HUES64 (cell line): ENCODE results near the gene FLNA.
"Not testable (repeated sequence)": the region's sequence is repeated elsewhere in the genome, so short reads cannot be mapped to it uniquely, and the experiment has no call there.

Source experiments
- H3K27ac ChIP-seq: 2 replicates; pipeline ENCODE4 v1.7.0; 2013; ENCODE audit warnings: low read depth, low read length, inconsistent platforms
- H3K27me3 ChIP-seq: 2 replicates; pipeline ENCODE4 v1.6.1; 2013; ENCODE audit warnings: mild to moderate bottlenecking, low read length; ENCODE audit not compliant: insufficient read depth
- H3K36me3 ChIP-seq: 2 replicates; pipeline ENCODE4 v1.6.1; 2013; ENCODE audit warnings: mild to moderate bottlenecking, low read length; ENCODE audit not compliant: insufficient read depth
- H3K4me1 ChIP-seq: 2 replicates; pipeline ENCODE4 v1.6.1; 2013; ENCODE audit warnings: mild to moderate bottlenecking, low read length, moderate library complexity; ENCODE audit not compliant: insufficient read depth
- H3K4me3 ChIP-seq: 2 replicates; pipeline ENCODE4 v1.5.1; 2013; ENCODE audit warnings: mild to moderate bottlenecking, low read length, moderate library complexity
- H3K9ac ChIP-seq: 2 replicates; pipeline ENCODE4 v1.6.1; 2013; ENCODE audit warnings: mild to moderate bottlenecking, low read depth, low read length
- H3K9me3 ChIP-seq: 2 replicates; pipeline ENCODE4 v1.6.1; 2013; ENCODE audit warnings: low read depth, low read length; ENCODE audit not compliant: insufficient read depth
- whole genome bisulfite sequencing: fragments of 150-250, 120-280 bp; methylation state at CpG from one replicate; pipeline ENCODE4 v1.1.7; 2013; ENCODE audit warnings: missing lambda C conversion rate; 5-methylcytosine and 5-hydroxymethylcytosine counted together

Gene FLNA

GRCh38 chrX:154398668-154399526 lies 24.5 kb upstream of the FLNA start:
- H3K36me3 ChIP-seq, result peaks cover 24% of the 10 kb centered on the region
- peak overlapping the region; percentile 94 for H3K27ac ChIP-seq
- WGBS, result 2% methylated on average over 48 of the region's 49 CpGs

DNA sequence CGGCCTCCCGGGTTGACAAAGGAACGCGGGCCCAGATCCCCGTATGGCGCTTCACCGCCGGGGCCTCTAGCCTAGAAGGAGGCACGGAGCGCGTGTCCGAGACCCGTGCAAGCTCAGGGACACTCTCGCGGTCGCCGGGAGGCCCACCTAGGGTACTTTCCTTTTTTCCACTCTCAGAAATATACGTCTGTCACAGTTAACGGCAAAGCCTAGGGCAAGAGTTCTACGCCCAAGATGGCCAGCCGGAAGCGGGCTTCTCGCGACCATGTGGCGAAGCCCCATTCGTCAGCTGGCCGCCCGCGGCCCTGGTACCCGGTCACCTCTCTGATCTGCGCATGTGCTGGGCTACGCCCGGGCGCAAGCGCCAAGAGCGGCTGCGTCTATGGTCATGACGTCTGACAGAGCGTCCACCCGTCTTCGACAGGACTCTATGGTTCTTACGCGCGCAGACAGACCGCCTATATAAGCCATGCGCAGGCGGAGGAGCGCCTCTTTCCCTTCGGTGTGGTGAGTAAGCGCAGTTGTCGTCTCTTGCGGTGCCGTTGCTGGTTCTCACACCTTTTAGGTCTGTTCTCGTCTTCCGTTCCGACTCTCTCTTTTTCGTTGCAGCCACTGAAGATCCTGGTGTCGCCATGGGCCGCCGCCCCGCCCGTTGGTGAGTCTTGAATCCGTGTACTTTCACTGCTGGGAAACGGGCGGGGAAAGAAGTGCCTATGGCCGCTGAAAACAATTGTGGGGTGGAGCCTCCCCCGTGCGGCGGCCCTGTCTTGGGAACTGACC lies 23.6 kb upstream of the FLNA start, which contains the start of gene RPL10:
RPL10 (plus strand) TSS at position 490 of the 780 bp plus-strand sequence; CDS start at position 633, 143 bp downstream.
- Histone ChIP-seq H3K27ac (peak within 1 kb of the TSS; percentile 97), H3K36me3 (peaks cover 24% of the 10 kb centered on the region), H3K9me3 (no peaks in the 10 kb centered on the region), H3K9ac (peak within 1 kb of the TSS; percentile 100), H3K4me3 (peak within 1 kb of the TSS; percentile 92), H3K27me3 (no peaks in the 10 kb centered on the region), H3K4me1 (0 out of 2 replicates have a peak, but pooled peaks cover 4% of the 10 kb centered on the region)
- under 1% methylated on average over 69 of the region's 69 CpGs for WGBS

More at GRCh38 chrX:154398668-154399526, 24.5 kb upstream of the FLNA start:
- 0 out of 2 replicates have a peak, but pooled peaks cover 4% of the 10 kb centered on the region for H3K4me1 ChIP-seq
- no peaks in the 10 kb centered on the region for H3K9me3 ChIP-seq
- H3K4me3 ChIP-seq, result peak overlapping the region; percentile 92
- H3K9ac ChIP-seq, result peak overlapping the region; percentile 100
- no peaks in the 10 kb centered on the region for H3K27me3 ChIP-seq

DNA sequence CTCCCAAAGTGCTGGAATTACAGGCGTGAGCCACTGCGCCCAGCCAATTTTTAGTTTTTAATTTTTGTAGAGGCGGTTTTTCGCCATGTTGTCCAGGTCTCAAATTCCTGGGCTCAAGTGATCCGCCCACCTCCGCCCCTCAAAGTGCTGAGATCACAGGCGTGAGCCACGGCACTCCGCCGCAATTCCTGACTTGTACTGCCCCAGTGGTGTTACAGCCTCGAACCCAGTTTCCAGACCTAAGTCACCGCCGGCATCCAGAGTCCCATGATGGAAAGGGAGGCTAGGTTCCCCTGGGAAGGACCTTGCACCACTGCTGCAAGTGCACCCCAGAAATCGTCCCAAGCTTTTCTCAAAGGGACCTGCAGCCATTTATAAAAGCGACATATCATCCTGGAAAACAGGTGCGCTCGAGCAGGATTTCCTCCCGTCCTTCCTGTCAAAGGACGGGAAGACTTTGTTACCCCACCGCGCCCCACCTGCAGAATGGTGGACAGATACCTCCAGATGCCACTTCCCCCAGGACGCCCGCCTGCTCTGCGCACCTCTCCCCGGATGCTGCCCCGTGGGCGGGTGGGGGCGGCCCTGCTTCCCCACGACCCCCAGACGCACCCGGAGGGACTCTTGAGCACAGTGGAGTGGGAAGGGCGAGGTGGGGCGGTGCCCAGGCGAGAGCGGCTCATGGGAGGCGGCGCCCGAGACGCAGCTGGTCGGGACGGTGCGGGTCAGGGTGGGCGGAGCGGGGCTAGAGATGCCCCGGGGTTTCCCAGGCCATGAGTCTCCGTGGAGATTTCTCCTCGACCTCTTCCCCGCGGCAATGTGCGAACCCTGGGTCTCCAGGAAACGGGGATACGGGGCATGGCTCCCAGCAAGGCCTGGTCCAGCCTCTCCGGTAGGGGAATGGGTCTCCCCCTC lies 22.8 kb upstream of the FLNA start:
- Histone ChIP-seq H3K9me3 (no peaks in the 10 kb centered on the region), H3K36me3 (peaks cover 24% of the 10 kb centered on the region), H3K4me3 (peak overlapping the region; percentile 92), H3K9ac (peak overlapping the region; percentile 100), H3K4me1 (0 out of 2 replicates have a peak, but pooled peaks cover 4% of the 10 kb centered on the region), H3K27ac (peak overlapping the region; percentile 97), H3K27me3 (no peaks in the 10 kb centered on the region)
- WGBS, result 3% methylated on average over 53 of the region's 53 CpGs

DNA sequence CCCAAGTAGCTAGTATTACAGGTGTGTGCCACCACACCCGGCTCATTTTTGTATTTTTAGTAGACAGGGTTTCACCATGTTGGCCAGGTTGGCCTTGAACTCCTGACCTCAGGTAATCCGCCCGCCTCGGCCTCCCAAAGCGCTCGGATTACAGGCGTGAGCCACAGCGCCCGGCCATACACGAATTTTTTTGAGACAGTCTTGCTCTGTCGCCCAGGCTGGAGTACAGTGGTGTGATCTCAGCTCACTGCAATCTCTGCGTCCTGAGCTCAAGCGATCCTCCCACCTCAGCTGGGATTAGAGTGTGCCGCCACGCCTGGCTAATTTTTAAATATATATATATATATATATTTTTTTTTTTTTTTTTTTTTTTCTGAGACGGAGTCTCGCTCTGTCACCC lies 21.9 kb upstream of the FLNA start:
- H3K4me1 ChIP-seq, H3K9ac ChIP-seq, H3K9me3 ChIP-seq, H3K4me3 ChIP-seq, H3K27me3 ChIP-seq, H3K27ac ChIP-seq: not testable (repeated sequence)
- peaks cover 24% of the 10 kb centered on the region for H3K36me3 ChIP-seq
- 93% methylated on average over 15 of the region's 17 CpGs for WGBS

- H3K27ac ChIP-seq, H3K4me3 ChIP-seq: not testable (repeated sequence)
- 0% methylated on average over 4 of the region's 121 CpGs for WGBS
Measured at GRCh38 chrX:154389812-154390747, 15.6 kb upstream of the FLNA start.

GRCh38 chrX:154388649-154389048 lies 14.2 kb upstream of the FLNA start:
- not testable (repeated sequence) for H3K4me3 ChIP-seq, H3K27ac ChIP-seq, H3K9me3 ChIP-seq, H3K9ac ChIP-seq, H3K36me3 ChIP-seq, H3K27me3 ChIP-seq, H3K4me1 ChIP-seq
- no CpG with 5 or more reads among the region's 16 CpGs for WGBS

More at GRCh38 chrX:154389812-154390747, 15.6 kb upstream of the FLNA start:
- not testable (repeated sequence) for H3K4me1 ChIP-seq, H3K36me3 ChIP-seq, H3K9ac ChIP-seq, H3K9me3 ChIP-seq, H3K27me3 ChIP-seq

DNA sequence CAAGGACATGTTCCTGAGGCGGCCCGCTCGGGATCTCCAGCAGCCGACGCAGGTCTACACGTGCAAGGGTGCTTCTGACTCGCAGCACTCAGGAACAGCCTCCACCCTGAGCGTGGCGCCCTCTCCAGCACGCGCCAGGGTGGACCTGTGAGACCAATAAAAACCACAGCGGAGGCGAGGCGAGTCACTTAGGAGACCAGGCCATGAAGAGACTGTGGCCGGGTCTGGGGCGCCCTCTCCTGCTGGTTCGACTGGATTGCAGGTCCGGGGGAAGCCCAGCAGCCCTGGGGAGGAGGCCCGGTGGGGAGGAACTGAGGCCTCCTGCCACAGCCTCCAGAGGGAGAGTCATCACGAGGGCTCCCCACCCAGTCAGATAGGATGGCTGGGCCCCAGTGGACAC lies 13.7 kb upstream of the FLNA start:
- no CpG with 5 or more reads among the region's 20 CpGs for WGBS
- H3K27me3 ChIP-seq, H3K4me1 ChIP-seq, H3K9me3 ChIP-seq, H3K4me3 ChIP-seq, H3K9ac ChIP-seq, H3K27ac ChIP-seq, H3K36me3 ChIP-seq: not testable (repeated sequence)

- H3K36me3 ChIP-seq, result peaks cover 11% of the 10 kb centered on the region
- no peak overlapping the region for H3K4me3 ChIP-seq
- H3K27me3 ChIP-seq, result no peaks in the 10 kb centered on the region
- no peak overlapping the region for H3K9ac ChIP-seq
- 86% methylated on average over 8 of the region's 8 CpGs for WGBS
- no peaks in the 10 kb centered on the region for H3K9me3 ChIP-seq
- peaks cover 5% of the 10 kb centered on the region for H3K4me1 ChIP-seq
- H3K27ac ChIP-seq, result no peak overlapping the region
Measured at GRCh38 chrX:154384284-154384892, 10.0 kb upstream of the FLNA start.

DNA sequence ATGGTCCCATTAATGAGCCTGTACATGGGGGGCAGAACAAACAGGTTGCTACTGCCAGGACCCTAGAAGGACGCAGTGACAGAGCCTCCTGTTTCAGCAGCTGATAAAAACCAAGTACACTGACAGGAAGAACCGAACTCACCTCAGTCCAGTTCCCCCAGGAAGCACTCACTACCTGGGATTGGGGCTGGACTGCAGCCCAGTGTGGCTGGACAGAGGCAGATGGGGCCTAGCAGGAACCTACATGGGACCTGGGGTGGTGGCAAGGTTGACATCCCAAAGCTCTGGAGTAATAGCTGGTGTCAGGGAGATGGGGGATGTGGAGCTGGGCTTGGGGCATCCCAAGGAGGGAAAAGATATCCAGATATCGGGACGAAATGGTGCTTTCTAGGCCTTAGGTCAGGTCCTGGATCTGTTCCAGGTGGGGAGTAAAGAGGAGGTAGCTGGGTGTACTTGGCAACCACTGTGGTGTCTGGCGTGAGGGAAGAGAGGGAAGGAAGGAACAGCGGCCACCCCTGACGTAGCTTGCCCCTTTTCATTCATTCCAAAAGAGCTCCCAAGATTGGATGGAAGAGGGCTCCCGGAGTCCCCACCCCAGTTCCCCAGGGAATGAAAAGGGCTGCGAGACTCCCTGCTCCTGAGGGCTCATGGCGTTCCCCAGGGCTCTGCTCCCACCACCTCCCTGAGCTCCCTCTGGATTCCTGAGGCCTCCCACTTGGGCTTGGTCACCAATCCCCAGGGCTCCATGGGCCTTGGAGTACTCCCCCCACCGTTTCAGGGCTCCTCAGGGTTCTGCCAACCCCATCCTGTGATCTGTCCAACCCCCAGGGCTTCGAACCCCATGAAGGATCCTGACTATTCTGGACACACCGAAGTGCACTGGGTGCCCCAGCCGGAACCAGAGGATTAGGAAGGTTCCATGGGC lies 9.2 kb upstream of the FLNA start:
- Histone ChIP-seq H3K9ac (no peak overlapping the region), H3K4me3 (no peak overlapping the region), H3K36me3 (peaks cover 11% of the 10 kb centered on the region), H3K9me3 (no peaks in the 10 kb centered on the region), H3K27me3 (no peaks in the 10 kb centered on the region), H3K4me1 (peaks cover 5% of the 10 kb centered on the region), H3K27ac (no peak overlapping the region)
- WGBS, result 93% methylated on average over 11 of the region's 14 CpGs
